Amniotic stem cell (primary cell): ENCODE measurements around the gene FAM83C.
"Not testable (repeated sequence)": the region's sequence is repeated elsewhere in the genome, so short reads cannot be mapped to it uniquely, and the experiment has no call there.

Source experiments
- DNase-seq: peaks from one replicate; lab custom pipeline; 2025; lab: John Stamatoyannopoulos, UW

The FAM83C gene

GRCh38 chr20:35318502-35319157, 26.4 kb upstream of the FAM83C start:
- DNase-seq: no peak

GRCh38 chr20:35317416-35318210, 25.4 kb upstream of the FAM83C start:
- no peak for DNase-seq

GRCh38 chr20:35316086-35316485, 23.9 kb upstream of the FAM83C start:
- DNase-seq: no peak

- DNase-seq: not testable (repeated sequence)
Measured at GRCh38 chr20:35315632-35316020, 23.4 kb upstream of the FAM83C start.

- DNase-seq: no peak
Measured at GRCh38 chr20:35314816-35315631, 22.8 kb upstream of the FAM83C start.

- peak; percentile 54 for DNase-seq
Measured at GRCh38 chr20:35312318-35312717, 20.1 kb upstream of the FAM83C start.

GRCh38 chr20:35311822-35312221, 19.6 kb upstream of the FAM83C start:
- no peak for DNase-seq

GRCh38 chr20:35311409-35311808, 19.2 kb upstream of the FAM83C start:
- DNase-seq: no peak

- DNase-seq: no peak
Measured at GRCh38 chr20:35307666-35308653, 15.7 kb upstream of the FAM83C start.

- no peak for DNase-seq
Measured at GRCh38 chr20:35306931-35307517, 14.8 kb upstream of the FAM83C start.

- DNase-seq: peak; percentile 99
Measured at GRCh38 chr20:35305682-35306556, 13.7 kb upstream of the FAM83C start.

GRCh38 chr20:35304956-35305355, 12.7 kb upstream of the FAM83C start:
- no peak for DNase-seq

- DNase-seq: peak; percentile 50
Measured at GRCh38 chr20:35303735-35304491, 11.7 kb upstream of the FAM83C start.

GRCh38 chr20:35303382-35303734, 11.1 kb upstream of the FAM83C start:
- no peak for DNase-seq

GRCh38 chr20:35302421-35303335, 10.5 kb upstream of the FAM83C start:
- DNase-seq: no peak

- DNase-seq: no peak
Measured at GRCh38 chr20:35301426-35301825, 9.2 kb upstream of the FAM83C start.

GRCh38 chr20:35300469-35301262, 8.4 kb upstream of the FAM83C start:
- DNase-seq: no peak

- DNase-seq: no peak
Measured at GRCh38 chr20:35299780-35300179, 7.6 kb upstream of the FAM83C start.
